ENCODE results near the gene ARHGAP8.

DNA sequence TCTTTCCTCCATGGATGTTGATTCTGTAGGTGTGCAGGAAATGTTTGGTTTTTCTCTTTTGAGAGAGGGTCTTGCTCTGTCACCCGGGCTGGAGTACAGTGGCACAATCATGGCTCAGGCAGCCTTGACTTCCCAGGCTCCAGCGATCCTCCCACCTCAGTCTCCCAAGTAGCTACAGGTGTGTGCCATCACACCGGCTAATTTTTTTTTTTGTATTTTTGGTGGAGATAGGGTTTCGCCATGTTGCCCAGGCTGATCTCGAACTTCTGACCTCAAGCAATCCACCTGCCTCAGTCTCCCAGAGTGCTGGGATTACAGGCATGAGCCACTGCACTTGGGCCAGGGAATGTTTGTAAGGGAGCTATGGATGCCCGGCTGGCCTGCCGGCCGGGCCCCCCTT lies 45.9 kb upstream of the ARHGAP8 start:
- no peak for TF ChIP-seq POLR2A (IDR thresholded peaks at IDR 0.05)
- TF ChIP-seq CTCF (IDR thresholded peaks at IDR 0.05), result no peak

Data from body of pancreas (tissue), 4 donors.